MM.1S (cell line): ENCODE data around the gene RNF144B.

ENCODE experiments used
- DNase-seq: peaks from one replicate; pipeline ENCODE4 v3.0.0-alpha.2; 2015
- H2AFZ ChIP-seq: fragments of 300-600 bp; sonication (generic); 2 replicates; pipeline ENCODE4 v1.6.0; 2016; ENCODE audit warnings: antibody characterized with exemption, low read length
- H3F3A ChIP-seq: fragments of 300-600 bp; sonication (generic); 2 replicates; pipeline ENCODE4 v1.6.1; 2016; ENCODE audit warnings: mild to moderate bottlenecking, antibody characterized with exemption, low read length, moderate library complexity, mixed read lengths; ENCODE audit not compliant: insufficient read depth
- H3K27ac ChIP-seq: fragments of 300-600 bp; sonication (generic); 2 replicates; pipeline ENCODE4 v1.5.1; 2016; ENCODE audit warnings: mild to moderate bottlenecking, low read length
- H3K27me3 ChIP-seq: fragments of 300-600 bp; sonication (generic); replicated peaks from 2 replicates; pipeline ENCODE4 v1.6.0; 2016; ENCODE audit warnings: low read length; ENCODE audit not compliant: insufficient read depth
- H3K36me3 ChIP-seq: fragments of 300-600 bp; sonication (generic); replicated peaks from 2 replicates; pipeline ENCODE4 v1.6.1; 2016; ENCODE audit warnings: mild to moderate bottlenecking, low read length, mixed read lengths; ENCODE audit not compliant: insufficient read depth
- H3K4me1 ChIP-seq: fragments of 300-600 bp; sonication (generic); 2 replicates; pipeline ENCODE4 v1.6.1; 2016; ENCODE audit warnings: low read length, mixed read lengths
- H3K4me2 ChIP-seq: fragments of 300-600 bp; sonication (generic); 2 replicates; pipeline ENCODE4 v1.6.0; 2016; ENCODE audit warnings: low read depth, low read length
- H3K4me3 ChIP-seq: fragments of 300-600 bp; sonication (generic); 2 replicates; pipeline ENCODE4 v1.5.1; 2016; ENCODE audit warnings: low read length, mixed read lengths
- H3K79me2 ChIP-seq: fragments of 300-600 bp; sonication (generic); 2 replicates; pipeline ENCODE4 v1.6.1; 2016; ENCODE audit warnings: mixed run types, low read length, mixed read lengths
- H3K9ac ChIP-seq: fragments of 300-600 bp; sonication (generic); 2 replicates; pipeline ENCODE4 v1.6.1; 2016; ENCODE audit warnings: low read length, mixed read lengths
- H3K9me2 ChIP-seq: fragments of 300-600 bp; sonication (generic); replicated peaks from 2 replicates; pipeline ENCODE4 v1.6.1; 2016; ENCODE audit warnings: mild to moderate bottlenecking, low read length, mixed read lengths; ENCODE audit not compliant: insufficient read depth
- H3K9me3 ChIP-seq: fragments of 300-600 bp; sonication (generic); replicated peaks from 2 replicates; pipeline ENCODE4 v1.6.1; 2016; ENCODE audit warnings: mild to moderate bottlenecking, low read length, mixed read lengths; ENCODE audit not compliant: insufficient read depth
- H4K20me1 ChIP-seq: fragments of 300-600 bp; sonication (generic); 2 replicates; pipeline ENCODE4 v1.6.1; 2016; ENCODE audit warnings: mild to moderate bottlenecking, low read length, moderate library complexity, mixed read lengths; ENCODE audit not compliant: insufficient read depth
- CTCF ChIP-seq: fragments of 300-600 bp; sonication (generic); IDR thresholded peaks from 2 replicates; pipeline ENCODE4 v1.5.1; 2016; ENCODE audit warnings: antibody characterized with exemption, low read length, mixed read lengths
- EZH2 ChIP-seq: fragments of 300-600 bp; sonication (generic); optimal IDR thresholded peaks from 2 replicates; pipeline ENCODE3; 2017; ENCODE audit warnings: low read depth, mild to moderate bottlenecking, antibody characterized with exemption, low read length, mixed read lengths
- EZH2phosphoT487 ChIP-seq: fragments of 300-600 bp; sonication (generic); IDR thresholded peaks from 2 replicates; pipeline ENCODE4 v1.6.1; 2018; ENCODE audit warnings: antibody characterized with exemption, low read length

Gene RNF144B

DNA sequence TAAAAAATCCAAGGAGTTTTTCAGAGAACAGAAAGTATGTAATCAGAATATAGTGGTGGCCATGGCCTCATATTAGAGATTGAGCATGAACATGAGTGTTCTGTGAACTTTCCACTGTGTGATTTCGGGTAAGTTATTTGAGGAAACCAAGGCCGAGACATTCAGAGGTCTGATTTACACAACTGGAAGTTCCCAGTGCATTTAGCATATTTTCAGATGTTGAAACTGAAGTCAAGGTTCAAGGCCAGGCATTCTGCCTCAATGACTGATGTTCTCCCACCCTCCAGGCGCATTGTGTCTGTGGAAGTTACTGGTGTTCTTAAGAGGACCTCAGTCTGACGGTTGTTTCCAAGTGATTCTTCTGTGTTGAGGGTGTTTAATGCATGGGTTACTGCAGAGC is 26.2 kb downstream of the RNF144B start:
- no peak for DNase-seq
- Histone ChIP-seq H3F3A (no peaks in the 10 kb centered on the region), H3K27ac (no peak overlapping the region), H3K9me2 (no peaks in the 10 kb centered on the region), H3K4me1 (no peaks in the 10 kb centered on the region), H3K36me3 (no peaks in the 10 kb centered on the region), H3K9ac (no peak overlapping the region), H2AFZ (no peak overlapping the region), H3K4me3 (no peak overlapping the region), H3K9me3 (no peaks in the 10 kb centered on the region), H4K20me1 (no peaks in the 10 kb centered on the region), H3K79me2 (no peaks in the 10 kb centered on the region), H3K27me3 (no peaks in the 10 kb centered on the region), H3K4me2 (no peak overlapping the region)
- TF ChIP-seq CTCF (no peak), EZH2 (no peak), EZH2phosphoT487 (no peak)

- no peak for TF ChIP-seq EZH2
- TF ChIP-seq CTCF: no peak
- TF ChIP-seq EZH2phosphoT487: no peak
- Histone ChIP-seq H3K36me3 (no peaks in the 10 kb centered on the region), H3K27me3 (no peaks in the 10 kb centered on the region), H4K20me1 (no peaks in the 10 kb centered on the region), H3K4me2 (no peak overlapping the region), H3K4me3 (no peak overlapping the region), H3K9me3 (no peaks in the 10 kb centered on the region), H3K9me2 (no peaks in the 10 kb centered on the region), H3F3A (no peaks in the 10 kb centered on the region), H3K27ac (no peak overlapping the region), H3K4me1 (no peaks in the 10 kb centered on the region), H2AFZ (no peak overlapping the region), H3K9ac (no peak overlapping the region), H3K79me2 (no peaks in the 10 kb centered on the region)
- no peak for DNase-seq
Observed at GRCh38 chr6:18414116-18414515, 27.0 kb downstream of the RNF144B start.

- no peak for DNase-seq
Observed at GRCh38 chr6:18415207-18415606, 28.1 kb downstream of the RNF144B start.

More at GRCh38 chr6:18415207-18415606, 28.1 kb downstream of the RNF144B start:
- no peak overlapping the region for H3K4me3 ChIP-seq
- no peaks in the 10 kb centered on the region for H3F3A ChIP-seq
- no peaks in the 10 kb centered on the region for H3K36me3 ChIP-seq
- no peaks in the 10 kb centered on the region for H3K4me1 ChIP-seq
- no peak overlapping the region for H3K4me2 ChIP-seq
- H3K79me2 ChIP-seq: no peaks in the 10 kb centered on the region
- H3K9ac ChIP-seq: no peak overlapping the region
- H4K20me1 ChIP-seq: no peaks in the 10 kb centered on the region
- no peaks in the 10 kb centered on the region for H3K9me3 ChIP-seq
- no peak for TF ChIP-seq EZH2phosphoT487
- no peak for TF ChIP-seq CTCF
- TF ChIP-seq EZH2: no peak
- H3K9me2 ChIP-seq: no peaks in the 10 kb centered on the region
- H3K27ac ChIP-seq: no peak overlapping the region
- no peaks in the 10 kb centered on the region for H3K27me3 ChIP-seq
- H2AFZ ChIP-seq: no peak overlapping the region
